Astrocyte (in vitro differentiated cells and primary cell): Measurements from ENCODE around the gene EMC10.

ENCODE experiments used
- CTCF ChIP-seq: IDR thresholded peaks from 2 replicates; pipeline ENCODE4 v1.5.1; 2011; ENCODE audit warnings: low read depth, mild to moderate bottlenecking, inconsistent platforms, low read length, moderate library complexity; ENCODE audit not compliant: insufficient read depth
- EZH2 ChIP-seq: IDR thresholded peaks from 2 replicates; pipeline ENCODE4 v1.6.1; 2012; ENCODE audit warnings: mild to moderate bottlenecking, low read length, inconsistent platforms; ENCODE audit not compliant: insufficient read depth

GRCh38 chr19:50501186-50501567 is 24.9 kb downstream of the EMC10 start:
- TF ChIP-seq CTCF (no peak), EZH2 (no peak)
